ENCODE results near the gene CMTM6.
"Not testable (repeated sequence)": the region's sequence is repeated elsewhere in the genome, so short reads cannot be mapped to it uniquely, and the experiment has no call there.

The CMTM6 gene

DNA sequence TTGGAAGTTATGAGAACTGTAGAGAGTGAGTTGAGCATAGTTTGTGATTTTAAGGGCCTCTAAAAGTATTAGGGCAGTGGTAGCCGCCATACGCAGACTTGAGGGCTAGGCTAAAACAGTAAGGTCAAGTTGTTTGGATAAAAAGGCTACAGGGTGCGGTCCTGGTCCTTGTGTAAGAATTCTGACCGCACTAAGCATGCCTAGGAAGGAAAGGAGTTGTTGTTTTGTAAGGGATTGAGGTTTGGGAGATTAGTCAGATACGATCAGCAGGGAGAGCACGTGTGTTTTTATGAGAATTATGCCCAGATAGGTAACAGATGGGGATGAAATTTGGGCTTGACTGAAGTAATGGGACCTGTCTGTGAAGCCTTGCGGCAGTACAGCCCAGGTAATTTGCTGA, 39.2 kb downstream of the CMTM6 start:
- DNase-seq: not testable (repeated sequence)

DNA sequence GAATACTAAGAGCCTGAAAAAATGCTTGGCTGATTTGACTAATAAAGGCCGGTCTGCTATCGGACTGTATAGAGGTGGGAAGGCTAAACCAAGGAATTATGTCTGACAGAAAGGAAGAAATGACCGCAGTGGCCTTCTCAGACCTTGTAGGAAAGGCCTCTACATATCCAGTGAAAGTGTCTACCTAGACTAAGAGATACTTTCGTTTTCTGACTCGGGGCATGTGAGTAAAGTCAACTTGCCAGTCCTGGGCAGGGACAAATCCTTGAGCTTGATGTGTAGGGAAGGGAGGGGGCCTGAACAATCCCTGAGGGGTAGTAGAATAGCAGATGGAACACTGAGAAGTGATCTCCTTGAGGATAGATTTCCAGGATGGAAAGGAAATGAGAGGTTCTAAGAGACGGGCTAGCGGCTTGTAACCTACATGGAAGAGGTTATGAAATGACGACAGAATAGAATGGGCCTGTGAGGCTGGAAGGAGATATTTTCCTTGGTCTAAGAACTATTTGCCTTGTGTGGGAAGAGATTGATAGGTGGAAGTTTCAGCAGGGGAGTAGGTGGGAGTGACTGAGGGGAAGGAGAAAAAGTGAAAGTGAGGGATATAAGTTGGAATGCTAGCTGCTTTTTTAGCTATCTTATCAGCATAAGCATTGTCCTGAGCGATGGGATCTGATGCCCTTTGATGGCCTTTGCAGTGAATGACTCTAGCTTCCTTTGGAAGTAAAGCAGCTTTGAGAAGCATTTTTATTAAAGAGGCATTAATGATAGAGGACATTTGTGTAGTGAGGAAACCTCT, 40.3 kb downstream of the CMTM6 start:
- DNase-seq: not testable (repeated sequence)

DNA sequence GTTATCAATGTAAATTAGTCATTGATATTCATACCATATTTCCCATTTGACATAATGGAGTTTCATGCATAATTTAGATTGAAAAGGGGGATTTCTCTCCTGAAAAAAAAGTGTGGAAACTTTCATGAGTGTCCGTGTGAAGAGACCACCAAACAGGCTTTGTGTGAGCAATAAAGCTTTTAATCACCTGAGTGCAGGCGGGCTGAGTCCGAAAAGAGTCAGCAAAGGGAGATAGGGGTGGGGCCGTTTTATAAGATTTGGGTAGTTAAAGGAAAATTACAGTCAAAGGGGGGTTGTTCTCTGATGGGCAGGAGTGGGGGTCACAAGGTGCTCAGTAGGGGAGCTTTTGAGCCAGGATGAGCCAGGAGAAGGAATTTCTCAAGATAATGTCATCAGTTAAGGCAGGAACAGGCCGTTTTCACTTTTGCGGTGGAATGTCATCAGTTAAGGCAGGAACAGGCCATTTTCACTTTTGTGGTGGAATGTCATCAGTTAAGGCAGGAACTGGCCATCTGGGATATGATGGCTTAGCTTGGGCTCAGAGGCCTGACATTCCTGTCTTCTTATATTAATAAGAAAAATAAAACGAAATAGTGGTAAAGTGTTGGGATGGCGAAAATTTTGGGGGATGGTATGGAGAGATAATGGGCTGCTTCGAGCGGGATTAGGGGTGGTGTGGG, 41.7 kb downstream of the CMTM6 start:
- DNase-seq: not testable (repeated sequence)

DNA sequence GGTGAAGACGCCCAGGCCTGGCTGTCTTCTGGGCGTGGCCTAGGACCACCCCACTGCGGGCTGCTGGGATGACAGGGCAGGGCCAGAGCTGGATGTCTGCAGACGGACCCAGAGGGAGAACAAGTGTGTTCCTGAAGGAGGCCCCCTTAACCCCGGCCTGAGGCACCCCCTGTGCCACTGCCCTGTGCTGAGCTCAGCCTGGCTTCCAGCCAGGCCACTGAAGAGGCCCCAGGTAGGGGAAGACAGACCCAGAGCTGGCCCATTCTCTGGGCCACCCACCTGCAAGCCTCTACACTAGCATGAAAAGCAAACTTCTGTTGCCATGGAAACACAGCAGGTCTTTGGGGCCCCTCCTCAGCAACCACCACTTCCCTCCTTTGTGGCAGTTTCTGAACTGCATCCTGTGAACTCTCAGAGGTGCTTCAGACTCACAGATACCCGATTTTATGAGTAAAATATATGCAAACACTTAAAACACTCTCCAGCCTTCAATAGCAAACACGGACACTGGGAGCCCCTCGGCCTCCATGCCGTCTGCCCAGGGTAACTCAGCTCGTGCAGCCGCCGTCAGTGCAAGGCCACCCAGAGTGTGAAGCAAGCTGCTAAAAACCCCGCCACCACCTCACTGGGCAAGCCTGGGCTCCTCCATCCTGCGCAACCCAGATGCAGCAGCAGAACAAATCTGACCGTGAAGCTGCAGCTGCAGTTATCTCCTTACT, 42.5 kb downstream of the CMTM6 start:
- DNase-seq: peak; percentile 92

DNA sequence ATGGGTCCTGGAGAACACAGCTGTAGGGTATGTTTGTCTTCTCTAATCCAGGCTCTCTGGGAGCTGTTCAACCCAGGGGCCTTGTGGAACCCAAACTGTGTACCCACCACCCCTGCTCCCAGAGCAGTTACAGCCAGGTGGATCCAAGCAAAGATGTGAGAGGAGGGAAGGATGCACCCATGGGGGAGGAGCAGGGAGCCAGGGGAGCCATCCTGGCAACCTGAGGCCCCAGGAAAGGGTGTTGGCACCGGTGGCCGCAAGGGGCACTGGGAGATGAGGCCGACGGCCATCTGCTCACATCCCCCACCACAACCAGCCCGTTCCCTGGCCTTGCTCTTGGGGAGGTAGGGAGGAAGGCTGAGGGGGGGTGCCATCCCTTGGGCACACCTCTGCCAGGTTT, 43.2 kb downstream of the CMTM6 start:
- no peak for DNase-seq

DNA sequence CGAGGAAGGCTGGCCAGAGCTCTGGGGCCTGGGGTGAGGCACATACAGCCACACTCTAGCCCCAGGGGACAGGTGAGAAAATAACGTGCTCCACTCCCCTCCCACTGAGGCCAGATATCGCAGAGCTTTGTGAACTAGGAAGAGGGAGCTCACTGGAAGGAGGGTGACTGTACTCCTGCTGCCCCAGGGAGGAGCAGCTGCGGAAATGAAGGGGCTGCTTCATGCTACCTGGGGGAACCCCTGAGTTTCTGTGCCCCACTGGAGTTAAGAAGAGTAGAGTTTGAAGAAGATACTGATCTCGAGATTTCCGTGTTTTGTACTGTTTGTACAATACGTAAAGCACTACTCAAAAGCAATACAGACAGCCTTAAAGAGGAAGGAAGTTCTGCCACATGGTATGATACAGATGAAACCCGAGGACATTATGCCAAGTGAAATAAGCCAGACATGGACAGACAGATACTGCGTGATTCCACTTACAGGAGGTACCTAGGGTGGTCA, 44.6 kb downstream of the CMTM6 start:
- peak; percentile 83 for DNase-seq

DNA sequence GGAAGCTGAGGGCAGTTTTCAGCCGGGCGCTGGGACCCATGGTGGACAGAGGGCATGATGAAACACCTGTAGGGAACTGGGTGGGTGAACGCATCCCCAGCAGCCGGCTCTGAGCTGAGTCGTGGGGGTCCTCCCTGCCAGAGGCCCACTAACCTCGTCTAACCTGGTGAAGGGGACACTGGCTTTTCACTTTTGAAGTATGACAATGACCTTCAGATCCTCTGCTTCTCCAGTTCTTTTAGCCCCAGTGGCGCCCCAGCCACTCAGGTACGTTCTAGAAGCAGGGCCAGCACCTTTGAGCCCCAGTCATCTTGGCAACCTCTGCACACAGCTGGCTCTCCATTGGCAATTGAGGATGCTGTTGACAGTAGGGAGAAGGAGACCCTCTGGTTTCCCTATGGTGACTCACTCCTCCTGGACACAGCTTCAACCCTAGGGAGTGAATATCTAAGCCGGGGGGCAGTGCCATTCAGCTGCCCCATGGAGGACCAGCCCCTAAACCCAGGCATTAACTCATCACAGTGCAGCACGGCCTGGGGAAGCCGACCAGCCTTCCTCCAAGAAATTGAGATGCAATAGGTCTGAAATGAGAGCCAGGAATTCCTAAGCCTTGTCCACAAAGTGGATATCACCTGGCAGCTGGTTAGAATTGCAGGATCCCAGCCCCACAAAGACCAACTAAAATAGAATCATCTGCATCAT, 46.1 kb downstream of the CMTM6 start:
- no peak for DNase-seq

DNA sequence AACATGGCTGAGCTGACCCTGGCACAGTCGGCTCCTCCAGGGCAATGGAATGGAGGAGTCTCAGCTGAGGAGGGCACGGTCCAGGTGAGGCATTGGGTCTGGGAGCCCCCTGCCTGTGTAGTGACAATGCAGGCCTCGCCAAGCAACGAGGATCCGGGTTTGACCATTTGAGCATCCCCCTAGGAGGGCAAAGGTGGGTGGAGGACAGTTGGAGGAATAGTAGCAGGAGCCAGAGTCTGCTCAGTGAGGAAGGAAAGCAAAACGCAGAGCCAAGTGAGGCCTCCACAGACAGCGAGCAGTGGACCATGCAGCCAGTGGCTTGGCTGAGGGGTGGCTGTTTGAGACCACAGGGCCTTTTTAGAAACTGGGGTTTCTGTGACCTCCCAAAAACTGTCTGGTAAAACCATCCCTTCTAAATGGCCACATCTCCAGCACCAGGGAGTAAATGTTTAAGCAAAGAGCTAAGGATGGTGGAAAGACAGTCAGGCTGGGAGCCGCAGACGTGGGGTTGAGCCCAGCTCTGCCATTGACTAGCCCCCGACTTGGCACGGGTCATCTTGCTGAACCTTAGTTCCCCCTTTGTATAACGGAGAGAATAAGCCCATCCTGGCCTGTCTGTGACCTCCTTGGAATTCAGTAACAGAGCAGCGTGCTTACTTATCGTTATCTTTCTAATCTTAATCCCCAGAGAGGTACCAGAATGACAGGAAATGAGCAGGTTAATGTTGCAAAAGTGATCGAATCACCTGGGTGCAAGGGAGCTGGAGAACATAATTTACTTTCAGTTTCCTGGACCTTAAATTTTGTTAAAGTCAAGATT, 46.8 kb downstream of the CMTM6 start:
- DNase-seq: no peak

DNA sequence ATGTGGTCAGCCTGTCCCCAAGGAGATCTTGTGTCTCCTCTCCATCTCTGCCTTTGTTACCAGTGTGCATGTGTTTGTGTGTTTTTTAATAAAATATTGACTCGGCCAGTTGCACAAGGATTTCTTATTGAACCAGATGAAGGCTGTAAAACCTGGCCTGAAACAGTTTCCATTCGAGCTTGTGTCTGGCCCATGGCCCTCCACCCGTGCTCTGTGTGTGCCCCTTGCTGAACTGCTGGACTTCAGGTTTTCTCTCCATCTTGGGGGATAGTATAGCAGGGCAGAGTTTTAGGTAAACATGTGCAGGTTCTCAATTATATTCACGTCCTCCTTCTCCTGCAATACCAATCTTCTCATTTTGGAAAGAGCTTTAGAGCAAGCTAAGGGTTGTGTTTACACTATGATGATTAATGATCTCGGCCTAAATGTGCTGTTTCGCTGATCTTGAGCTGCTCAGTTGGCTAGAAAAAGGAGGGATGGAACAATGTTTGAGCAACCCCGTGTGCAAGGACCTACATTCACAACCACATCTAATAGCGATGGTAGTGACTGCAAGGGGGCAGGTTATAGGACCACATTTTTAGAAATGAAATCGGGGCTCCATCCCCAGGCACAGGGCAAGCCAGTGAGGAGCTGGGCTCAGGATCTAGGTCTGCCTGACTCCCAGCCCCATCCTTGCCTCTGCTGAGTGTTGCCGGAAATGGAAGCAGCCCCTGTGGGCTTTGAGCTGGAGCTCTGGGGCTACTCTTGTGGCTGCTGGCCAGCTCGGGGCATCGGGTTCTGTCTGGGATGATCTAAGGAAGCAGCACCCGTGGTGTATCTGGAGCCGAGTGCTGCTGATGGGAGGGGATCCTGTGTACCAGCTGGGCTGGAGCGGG, 47.7 kb downstream of the CMTM6 start:
- no peak for DNase-seq

DNA sequence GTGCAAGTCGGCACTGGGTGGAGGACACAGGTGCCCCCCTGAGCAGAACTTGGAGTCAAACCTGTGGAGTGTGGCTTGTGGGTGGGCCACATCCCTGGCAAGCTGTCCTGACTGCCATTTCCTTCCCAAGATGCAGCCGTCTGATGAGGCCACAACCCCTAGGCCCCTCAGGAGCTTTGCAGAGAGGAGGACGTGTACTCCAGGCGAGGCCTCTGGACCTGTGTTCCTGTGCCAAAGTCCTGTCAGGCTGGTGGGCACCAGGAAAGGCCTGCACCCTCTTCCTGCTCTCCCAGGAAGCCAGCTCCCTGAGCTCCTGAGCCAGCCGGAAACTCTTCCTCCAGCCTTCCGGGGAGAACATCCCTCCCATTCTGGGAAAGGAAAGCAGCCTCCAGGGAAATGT, 48.5 kb downstream of the CMTM6 start:
- DNase-seq: no peak

DNA sequence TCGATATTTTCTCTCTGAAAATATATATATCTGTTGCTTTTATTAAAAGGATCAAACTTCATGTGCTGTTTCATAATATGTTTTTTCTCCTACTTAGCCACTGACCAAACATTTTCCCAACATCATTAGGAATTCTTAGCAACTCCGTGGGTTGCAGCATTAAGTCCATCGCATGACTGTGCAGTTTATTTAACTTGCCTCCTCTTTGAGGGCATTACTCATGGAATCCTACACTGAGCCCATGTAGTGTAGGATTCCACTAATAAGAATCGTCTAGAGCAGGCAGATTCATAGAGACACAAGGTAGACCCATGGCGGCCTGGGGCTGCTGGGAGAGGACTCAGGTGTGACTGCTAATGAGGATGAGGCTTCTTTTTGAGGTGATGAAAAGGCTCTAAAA, 49.3 kb downstream of the CMTM6 start:
- DNase-seq: no peak

DNA sequence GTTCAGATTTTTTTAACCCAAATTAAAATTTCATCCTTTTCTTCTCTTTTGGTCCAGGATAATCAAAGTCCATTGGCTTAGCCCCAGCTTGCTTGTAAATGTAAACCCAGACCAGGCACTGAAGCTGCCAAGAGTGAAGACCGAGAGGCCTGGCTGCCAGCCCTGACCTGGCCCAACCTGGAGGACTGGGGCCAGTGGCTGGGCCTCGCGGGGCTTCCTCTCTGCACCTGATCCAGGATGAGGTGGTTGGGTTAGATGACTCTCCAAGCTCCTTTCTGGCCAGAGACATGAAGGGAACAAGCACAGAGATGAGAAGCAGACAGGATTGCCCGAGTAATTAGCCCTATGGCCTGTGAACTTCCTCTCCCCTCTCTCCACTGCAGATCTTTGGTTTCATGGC, 50.6 kb downstream of the CMTM6 start:
- no peak for DNase-seq

DNA sequence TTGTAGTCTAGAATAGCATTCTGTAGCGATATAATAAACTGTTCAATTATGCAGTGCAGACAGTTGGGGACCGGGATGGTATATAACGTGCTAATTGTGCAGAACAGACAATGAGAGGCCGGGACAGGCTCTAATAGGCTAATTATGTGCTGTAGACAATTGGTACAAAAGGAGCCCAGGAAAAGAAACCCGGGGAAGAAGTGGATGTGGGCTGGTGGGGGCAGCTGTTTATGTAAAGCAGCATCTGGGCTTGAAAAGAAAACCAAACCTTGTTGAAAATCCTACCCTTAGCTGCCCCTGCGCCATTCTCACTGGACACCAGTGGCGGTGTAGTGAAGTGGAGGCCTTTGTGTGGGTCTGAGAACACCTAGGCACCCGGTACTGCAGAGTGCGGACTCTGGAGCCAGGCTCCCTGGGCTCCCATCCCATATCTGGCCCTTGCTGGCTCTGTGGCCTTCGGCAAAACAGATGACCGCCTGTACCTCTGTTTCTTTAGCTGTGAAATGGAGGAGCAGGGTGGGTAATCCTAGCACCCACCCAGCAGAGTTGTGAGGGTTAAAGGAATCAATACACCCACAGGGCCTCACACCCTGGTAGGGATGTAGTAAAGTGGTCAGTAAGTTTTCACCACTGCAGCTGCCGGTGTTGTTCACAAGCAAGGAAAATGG, 51.5 kb downstream of the CMTM6 start:
- DNase-seq: no peak

DNA sequence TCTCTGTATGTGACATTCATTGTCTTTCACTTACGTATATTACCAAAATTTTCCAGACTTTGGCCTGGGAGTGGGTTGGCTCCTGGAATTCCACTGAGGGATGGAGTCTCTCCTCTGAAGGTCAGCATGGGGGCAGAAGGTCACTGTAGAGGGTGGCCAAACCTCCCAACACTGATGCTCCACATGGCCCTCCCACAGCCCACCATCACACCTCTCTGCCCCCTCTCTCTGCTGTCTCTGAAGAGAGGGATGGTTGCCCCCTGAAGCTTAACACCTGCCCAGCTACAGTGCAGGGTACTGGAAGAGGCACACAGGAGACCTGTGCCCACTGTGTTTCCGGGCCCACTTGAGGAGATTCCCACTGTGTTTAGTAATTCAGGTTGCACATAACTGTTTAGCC, 52.2 kb downstream of the CMTM6 start:
- DNase-seq: no peak

DNA sequence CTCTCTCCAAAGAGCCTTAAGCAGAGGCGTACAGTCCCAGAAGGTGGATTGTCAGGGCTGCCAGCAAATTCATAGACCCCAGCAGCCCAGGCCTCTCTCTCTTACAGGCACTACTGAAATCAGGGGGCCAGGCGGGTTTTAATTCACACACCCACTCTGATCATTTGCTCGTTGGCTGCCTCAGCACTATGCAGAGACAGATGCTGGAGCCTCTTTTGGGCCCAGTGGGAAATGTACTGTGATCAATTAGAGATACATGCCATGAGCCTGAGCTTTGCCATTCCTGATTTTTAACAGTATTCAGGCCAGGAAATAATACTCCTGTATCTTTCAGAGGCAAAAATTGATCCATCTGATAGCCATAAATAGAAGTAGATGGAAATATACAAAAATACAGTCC, 53.0 kb downstream of the CMTM6 start:
- DNase-seq: no peak

DNA sequence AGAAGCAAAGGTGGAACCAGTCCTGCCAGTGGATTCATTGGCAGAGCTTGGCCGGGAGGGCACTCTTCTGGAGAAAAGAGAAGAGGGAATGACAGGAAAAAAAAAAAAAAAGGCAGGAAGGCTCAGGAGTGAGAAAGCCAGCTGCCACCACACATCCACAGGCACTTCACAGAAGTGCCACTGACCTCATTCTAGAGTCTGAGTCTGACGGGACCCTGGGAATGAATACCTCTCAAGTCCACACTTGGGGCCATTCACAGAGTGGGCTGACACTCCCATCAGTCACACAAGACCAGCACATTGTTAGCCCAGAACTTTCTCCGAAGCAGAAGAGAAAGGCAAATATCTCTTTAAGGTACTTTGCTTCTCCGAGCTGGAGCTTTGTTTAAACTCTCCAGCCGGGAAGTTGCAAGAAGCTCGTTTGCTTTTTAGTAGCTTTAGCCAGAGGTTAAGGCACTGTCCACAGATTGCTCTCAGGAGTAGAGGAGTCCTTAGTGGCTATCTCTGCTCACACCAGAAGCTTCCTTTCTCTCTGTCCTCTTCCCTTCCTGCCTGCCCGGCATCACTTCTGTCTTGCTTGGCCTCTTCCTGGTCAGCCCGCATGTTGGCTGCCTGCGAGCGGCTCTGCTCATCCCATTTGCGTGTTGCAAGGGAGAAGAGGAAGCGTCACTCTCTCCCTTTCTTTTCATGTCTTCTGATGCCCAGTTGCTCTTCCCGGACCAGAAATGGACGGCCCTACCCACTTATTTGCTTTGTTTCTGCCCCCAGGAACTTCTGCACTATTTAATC, 53.8 kb downstream of the CMTM6 start:
- no peak for DNase-seq

DNA sequence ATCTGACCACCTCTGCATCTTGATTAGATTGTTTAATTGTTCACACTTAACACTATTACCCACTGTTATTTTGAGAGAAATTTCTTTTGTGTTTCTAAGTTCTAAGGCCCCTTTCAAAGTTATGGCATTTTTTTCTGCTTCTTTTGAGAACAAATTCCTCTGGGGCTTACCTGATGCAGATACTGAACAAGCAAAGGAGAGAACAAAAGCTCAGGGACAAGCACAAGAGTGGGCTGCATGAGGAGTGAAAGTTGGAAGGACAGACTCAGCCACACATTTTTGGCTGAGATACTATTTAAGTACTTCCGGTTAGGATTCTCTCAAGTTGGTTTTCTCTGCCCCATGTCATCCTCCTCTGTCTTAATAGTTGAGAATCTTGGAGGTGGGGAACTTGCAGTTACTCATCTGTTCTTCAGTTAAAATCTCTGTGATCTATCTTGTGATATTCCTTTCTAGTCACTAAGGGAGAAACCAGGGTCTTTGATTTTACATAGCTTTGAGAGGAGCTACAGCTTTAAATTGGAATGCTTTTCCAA, 54.7 kb downstream of the CMTM6 start:
- no peak for DNase-seq

DNA sequence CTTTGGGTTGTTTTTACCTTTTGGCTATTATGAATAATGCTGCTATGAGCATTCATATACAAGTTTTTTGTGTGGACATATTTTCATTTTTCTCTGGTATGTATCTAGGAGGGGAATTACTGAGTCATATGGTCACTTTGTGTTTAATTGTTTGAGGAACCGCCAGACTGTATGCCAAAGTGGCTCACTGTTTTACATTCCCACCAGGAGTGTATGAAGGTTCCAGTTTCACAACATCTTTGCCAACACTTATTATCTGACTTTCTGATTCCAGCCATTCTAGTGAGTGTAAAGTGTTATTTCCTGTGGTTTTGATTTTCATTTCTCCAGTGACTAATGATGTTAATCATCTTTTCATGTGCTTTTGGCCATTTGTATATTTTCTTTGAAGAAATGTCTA, 59.2 kb downstream of the CMTM6 start:
- DNase-seq: no peak

DNA sequence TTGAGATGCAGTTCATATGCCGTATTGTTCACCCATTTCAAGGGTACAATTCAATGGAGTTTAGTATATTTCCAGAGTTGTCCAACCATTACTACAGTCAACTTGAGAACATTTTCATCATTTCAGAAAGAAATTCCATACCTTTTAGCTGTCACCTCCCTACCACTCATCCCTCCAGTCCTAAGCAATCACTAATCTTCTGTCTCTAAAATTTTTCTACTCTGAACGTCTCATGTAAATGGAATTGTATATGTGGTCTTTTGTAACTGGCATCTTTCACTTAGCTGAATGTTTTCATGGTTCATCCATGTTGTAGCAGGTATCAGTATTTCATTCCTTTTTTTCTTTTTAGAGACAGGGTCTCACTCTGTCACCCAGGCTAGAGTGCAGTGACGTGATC, 59.9 kb downstream of the CMTM6 start:
- no peak for DNase-seq

Measured in CD4-positive, alpha-beta T cell treated with Interferon gamma for 1 hour (primary cell).